HT-29 (cell line): ENCODE results near the gene HS3ST2. TPM values are rescaled to one million over a fixed set of nuclear protein-coding genes. Genes with fewer than 3 reads are reported as not detected.
A peak's percentile ranks its signal among the peaks of the same experiment; 100 is the strongest.
"Not testable (repeated sequence)": the region's sequence is repeated elsewhere in the genome, so short reads cannot be mapped to it uniquely, and the experiment has no call there.

Source experiments
- DNase-seq: peaks from one replicate; pipeline ENCODE4 v3.0.0-alpha.2; 2015; ENCODE audit warnings: low spot score
- total RNA-seq: library from RNA; depleted of rRNA; stranded (reverse); fragments of >200 nt; shearing (Covaris generic); gene quantifications from 2 replicates; pipeline ENCODE4 v1.2.3, GENCODE V29; 2014

Gene HS3ST2
- total RNA-seq, 1 experiment from 2014 or later, result not detected

DNA sequence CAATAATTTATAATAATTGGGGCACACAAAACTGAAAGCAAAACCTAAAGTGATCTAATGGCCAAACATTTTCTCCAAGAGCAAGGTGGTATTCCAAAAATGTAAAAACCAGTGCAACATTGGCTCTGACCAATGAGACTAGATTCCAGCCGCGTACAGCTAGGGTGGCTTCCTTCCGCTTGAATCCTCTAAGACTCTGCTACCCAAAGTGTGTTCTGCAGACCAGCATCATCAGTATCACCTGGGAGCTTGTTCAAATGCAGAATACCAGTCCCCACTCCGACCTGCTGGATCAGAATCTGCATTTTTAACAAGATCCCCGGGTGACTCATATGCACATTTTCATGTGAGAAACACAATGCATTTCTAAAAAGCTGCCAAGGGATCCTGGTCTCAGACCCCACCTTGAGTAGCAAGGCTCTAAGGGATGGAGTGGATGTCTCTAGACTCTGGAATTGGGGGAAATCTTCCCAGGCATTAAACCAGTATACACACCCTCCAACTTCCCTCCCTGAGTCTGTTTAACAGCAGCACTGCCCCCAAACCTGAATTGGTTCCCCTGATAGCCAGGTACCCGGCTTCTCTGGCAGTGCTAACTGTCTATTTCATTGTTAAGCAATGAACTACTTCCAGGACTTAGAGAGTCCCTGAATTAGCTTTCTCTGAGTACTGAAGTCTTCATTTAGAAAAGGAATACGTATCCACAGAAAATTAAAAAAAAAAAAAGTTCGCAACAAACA is 118.2 kb downstream of the HS3ST2 start:
- DNase-seq, result no peak

DNA sequence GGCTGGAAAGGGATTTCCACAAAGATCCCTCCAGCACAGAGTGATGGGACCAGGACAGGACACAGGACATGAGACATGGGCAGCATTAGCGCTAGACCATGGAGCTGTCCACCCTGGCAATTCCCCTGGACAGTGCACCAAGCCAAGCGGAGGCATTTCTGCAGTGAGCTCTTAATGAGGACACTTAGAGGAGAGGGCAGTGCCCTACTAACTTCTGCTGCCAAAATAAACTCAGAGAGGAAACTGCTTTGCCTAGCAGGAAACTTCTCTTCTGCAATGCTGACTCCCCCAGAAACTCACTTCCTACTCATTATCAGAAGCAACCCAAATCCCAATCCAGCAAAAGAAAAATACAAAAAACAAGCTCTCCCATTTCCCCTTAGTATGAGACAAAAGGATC is 119.2 kb downstream of the HS3ST2 start:
- DNase-seq, result no peak

DNA sequence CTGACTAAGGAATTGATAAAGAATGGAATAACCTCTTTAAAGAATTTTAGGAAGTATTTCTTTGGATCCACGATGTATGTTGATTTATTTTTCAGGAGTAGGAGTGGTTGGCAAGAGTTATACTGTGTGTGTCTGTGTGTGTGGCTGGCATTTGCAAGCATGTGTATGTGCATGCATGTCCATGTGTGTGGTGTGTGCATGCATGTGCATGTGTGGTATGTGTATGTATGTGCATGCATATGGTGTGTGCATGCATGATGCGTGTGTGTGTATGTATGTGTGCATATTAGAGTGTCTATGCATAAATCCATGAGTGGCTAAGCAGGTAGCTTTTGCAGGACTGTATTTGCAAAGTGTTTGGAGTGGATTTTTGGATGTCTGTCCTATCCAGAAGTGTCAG is 120.8 kb downstream of the HS3ST2 start:
- DNase-seq, result no peak

DNA sequence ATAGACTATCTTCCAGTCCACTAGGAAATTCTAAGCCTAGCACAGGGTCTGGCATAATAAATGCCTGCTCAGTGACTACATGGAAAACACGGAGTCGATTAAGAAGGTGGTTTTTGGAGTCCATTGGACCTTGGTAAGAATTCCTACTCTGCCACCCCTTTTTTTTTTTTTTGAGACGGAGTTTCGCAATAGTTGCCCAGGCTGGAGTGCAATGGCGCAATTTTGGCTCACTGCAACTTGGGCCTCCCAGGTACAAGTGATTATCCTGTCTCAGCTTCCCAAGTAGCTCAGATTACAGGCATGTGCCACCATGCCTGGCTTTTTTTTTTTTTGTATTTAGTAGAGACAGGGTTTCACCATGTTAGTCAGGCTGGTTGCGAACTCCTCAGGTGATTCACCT is 123.2 kb downstream of the HS3ST2 start:
- DNase-seq, result no peak

DNA sequence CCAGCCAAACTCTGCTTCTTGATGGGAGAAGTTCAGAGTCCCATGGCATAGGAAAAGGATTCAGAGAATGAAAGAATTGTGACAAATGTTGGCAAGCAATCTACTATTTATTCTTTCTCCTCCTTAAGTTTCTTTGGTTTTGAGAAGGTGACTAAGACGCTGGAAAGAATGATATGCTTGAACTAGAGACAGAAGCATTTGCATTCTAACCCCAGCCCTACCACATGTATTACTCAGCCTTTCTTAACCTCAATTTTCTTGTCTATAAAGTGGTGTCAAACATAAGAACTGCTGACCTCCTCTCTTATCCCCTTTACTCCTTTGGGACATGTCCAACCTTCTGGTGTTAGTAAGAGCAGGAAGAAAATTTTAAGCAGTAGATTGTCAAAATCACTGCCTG is 124.7 kb downstream of the HS3ST2 start:
- DNase-seq, result no peak

DNA sequence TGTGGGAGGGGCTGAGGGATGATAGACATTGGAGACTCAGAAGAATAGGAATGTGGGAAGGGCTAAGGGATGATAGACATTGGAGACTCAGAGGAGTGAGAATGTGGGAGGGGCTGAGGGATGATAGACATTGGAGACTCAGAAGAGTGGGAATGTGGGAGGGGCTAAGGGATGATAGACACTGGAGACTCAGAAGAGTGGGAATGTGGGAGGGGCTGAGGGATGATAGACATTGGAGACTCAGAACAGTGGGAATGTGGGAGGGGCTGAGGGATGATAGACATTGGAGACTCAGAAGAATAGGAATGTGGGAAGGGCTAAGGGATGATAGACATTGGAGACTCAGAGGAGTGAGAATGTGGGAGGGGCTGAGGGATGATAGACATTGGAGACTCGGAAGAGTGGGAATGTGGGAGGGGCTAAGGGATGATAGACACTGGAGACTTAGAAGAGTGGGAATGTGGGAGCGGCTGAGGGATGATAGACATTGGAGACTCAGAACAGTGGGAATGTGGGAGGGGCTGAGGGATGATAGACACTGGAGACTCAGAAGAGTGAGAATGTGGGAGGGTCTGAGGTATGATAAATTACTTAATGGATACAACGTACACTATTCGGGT is 125.9 kb downstream of the HS3ST2 start:
- DNase-seq, result not testable (repeated sequence)

DNA sequence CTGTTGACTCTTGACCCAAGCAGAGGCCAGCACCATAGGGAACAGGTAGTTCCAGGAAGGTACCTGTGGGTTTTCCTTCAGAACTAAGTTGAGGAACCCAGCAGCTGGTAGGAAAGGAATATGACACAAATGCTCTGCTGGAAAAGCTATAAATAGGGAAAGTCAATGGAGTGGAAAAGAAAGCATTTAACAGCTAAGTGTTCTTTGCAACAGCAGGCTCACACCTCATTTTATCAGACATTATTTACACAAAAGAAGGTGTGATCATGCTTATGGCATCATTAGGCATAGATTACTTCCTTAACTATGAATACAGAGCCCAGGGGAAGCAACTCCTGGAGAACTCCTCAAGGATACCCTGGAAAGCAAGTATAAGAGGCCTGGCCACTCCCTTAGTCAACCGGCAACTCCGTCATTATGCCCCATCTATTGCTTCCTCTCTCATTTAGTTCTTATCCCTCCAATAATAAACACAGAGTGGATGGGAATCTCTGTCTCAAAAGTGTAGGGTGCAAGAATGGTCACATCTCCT is 128.1 kb downstream of the HS3ST2 start:
- no peak for DNase-seq

DNA sequence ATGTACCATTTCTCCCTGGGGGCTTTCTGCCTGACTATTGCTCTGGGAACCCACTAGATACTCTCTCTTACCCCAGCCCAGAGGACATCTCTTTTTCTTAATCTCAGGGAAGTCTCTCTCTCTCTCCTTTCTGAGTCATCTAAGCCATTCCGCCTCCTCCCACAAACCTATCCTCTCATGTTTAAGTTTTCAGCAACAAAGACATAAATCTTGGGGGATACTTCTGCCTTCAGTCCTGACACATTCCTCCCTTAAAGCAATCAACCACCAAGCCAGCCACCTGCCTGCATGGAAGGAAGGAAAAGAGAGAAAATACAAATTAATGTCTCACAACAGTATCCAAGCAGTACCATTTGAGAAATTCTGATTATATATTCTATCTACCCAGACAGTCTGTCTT is 128.8 kb downstream of the HS3ST2 start:
- DNase-seq, result no peak

DNA sequence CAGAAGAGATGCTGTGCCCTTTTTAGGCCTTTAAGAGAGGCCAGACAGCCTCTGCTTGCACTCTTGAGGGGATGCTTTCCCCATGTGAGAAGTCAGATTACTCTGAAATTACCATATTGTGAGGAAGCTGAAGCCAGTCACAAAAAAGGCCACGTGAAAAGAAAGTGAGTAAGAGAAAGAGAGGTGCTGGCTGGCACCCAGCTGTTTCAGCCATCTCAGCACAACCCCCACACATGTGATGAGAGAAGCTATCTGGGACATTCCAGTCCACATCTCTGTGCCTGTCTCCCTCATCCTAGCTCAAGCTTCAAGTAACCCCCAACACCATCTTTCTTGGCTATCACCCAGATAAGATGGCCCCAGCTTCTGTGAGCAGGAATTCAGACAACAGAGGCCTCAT is 131.4 kb downstream of the HS3ST2 start:
- DNase-seq, result no peak

DNA sequence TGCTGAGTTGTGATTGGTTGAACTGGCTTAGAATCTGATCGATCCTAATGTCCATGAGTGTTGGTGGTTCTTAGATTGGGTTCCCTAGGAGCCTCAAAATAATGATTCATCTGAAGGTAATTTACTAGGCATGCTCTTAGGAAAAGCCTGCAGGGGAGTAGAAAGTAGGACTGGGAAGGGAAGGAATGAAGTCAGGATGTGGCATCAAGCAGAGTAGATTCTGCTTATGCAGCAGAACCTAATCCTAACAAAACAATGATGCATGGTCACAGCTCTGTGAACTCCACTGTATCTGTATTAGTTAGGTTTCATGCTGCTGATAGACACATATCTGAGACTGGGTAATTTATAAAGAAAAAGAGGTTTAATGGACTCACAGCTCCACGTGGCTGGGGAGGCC is 132.5 kb downstream of the HS3ST2 start:
- DNase-seq, result no peak

DNA sequence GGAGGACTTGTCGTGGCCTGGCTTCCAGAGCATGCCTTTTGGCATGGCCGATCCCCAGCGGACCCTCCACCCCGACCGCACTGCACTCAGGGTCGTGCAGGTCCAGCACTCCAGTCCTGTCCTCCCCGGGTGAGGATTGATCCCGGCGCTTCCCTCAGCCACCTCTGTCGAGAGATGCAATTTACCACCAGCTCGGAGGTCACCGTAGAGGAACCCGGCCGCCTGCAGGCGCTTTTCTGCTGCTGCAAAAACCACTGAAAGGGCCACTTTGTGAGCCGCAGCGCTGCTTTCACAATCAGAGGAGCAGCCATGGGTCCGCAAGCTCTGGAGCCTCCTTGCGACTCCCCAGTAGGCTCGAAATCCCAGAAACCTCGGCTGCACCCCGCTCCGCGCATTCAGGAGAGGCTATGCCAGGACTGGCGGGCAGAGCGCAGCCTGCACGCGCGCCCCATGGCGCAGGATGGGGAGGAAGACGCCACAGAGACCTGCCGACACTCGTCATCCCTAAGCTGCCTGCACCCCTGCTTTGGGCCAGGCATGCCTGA is 134.2 kb downstream of the HS3ST2 start:
- DNase-seq, result no peak

DNA sequence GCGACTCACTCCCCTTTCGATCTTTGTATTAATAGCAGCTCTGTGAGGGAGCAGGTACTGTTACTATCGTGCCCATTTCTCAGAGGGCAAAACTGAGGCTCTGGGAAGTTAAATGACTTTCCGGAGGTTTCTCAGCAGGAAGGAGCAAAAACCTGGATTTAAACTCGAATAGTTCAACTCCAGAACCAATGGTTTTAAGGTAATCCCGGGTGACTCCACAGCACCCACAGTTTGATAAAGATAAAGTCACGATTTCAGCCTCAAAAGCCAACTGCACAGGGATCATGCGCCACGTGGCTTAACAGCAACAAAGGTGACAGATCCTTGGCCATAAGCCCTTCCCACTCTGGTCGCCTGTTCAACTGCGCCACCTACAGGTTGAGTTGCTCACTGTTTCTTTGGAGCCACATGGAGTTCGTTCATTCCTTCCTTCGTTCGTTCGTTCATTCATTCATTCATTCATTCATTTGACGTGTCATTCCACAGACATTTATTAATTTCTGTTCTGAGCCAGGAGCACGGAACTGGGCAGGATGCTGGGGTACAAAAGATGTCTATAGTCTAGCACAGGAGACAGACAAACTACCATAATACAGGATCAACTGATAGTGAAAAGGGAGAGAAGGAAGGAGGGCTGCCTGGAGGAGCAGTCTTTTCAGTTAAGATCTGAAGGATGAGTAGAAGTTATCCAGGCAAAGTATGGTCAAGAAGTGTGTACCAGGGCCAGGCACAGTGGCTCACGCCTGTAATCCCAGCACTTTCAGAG is 134.8 kb downstream of the HS3ST2 start:
- DNase-seq, result peak; percentile 79

DNA sequence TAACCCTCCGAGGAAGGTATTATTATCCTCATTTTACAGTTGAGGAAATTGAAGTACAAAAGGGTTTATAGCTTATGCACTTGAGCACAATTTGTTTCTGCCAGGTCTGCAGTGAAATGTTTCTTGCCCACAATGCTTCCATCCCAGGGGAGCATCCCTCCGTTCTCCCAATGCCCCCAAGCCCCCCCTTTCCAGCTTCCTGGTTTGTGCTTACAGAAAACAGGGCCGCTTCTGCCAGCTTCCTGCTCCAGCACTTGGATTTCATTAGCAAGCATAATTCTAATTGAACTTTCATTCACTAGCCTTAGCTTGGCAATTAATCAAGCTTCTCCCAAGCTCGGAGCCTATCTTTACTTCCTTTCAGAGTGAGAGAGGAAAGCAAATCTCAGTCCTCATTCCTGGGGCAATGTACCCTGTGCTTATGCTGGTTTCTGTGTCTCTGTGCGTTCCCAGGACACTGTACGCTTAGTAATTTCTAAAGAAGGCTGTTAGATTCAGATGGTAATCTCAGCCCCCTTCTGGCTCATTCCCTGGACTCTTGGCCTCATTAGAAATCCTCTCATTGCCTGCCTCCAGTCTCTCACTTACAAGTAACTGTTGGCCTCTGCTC is 141.6 kb downstream of the HS3ST2 start:
- DNase-seq, result no peak

DNA sequence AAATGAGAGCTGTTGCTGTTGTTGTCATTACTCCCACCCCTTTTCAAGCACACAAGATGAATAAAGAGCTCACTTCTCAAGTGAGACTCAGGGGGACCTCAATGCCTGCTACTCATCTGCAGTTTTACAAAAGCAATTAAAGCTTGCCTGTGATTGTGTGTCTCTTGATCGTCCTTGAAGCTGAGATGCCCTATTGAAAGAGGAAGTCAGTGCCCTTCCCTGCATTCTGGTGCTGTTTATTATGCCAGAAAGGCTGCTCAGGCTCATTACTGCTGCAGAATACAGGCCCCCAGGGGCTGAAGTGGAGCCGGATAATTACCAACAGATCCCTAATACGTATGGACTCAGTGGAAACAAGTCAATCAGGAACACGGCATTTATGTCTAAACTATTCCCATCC is 147.2 kb downstream of the HS3ST2 start:
- no peak for DNase-seq

DNA sequence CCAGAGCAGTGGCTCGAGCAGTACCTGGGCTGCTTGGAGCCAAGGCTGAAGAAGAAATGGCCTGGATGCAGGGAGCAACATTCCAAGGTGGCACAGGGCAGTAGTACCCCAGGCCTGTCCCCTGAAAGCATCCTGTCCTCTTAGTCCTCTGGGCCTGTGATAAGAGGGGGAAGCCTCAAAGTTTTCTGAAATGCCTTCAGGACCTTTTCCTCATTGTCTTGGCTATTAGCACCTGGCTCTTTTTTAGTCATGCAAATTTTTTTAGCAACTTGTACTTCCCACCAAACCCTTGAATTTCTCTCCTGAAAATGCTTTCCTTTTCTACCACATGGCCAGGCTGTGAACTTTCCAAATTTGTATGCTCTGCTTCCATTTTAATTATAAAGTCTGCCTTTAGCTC is 148.9 kb downstream of the HS3ST2 start:
- DNase-seq, result no peak
